Fibroblast of lung (primary cell): ENCODE data around the gene DENND1A.

Experiments used
- CTCF ChIP-seq, 2 donors: IDR thresholded peaks in 1 of 2; conservative IDR thresholded peaks in 1 of 2; 1 replicate in 1 of 2; 2 replicates in 1 of 2; pipeline ENCODE4 v1.5.1; 2011 to 2012; ENCODE audit warnings: low read length in 2 of 2, control low read depth in 1 of 2, inconsistent platforms in 1 of 2, low read depth in 1 of 2, mild to moderate bottlenecking in 1 of 2
- EZH2 ChIP-seq: IDR thresholded peaks from 2 replicates; pipeline ENCODE4 v1.5.1; 2012; ENCODE audit warnings: low read length, control low read depth, mild to moderate bottlenecking; ENCODE audit errors: missing control alignments

- TF ChIP-seq EZH2 (no peak), CTCF (conservative IDR thresholded peaks at IDR 0.05 in 1 of 2, IDR thresholded peaks at IDR 0.05 in 1 of 2; ENCODE audit: low read depth in 1 of 2, low read length in 2 of 2) (peak; percentile 92 to 95)
These were observed 385.7 kb downstream of the DENND1A start for GRCh38 chr9:123544007-123544827.
